Activated CD4-positive, alpha-beta T cell treated with anti-CD3 and anti-CD28 coated beads, Interleukin-2, amount 10 ng/mL, durations not matched to agents 7 days and 5 days (primary cell): ENCODE results near the gene THBD. TPM values are rescaled to one million over a fixed set of nuclear protein-coding genes. Genes with fewer than 3 reads are reported as not detected.
A peak's percentile ranks its signal among the peaks of the same experiment; 100 is the strongest.

Experiments
- CTCF ChIA-PET: fragments of 350-600 bp; sonication (Branson Sonifier 250); formaldehyde crosslinking; loops from one replicate; lab custom pipeline; 2021; ENCODE audit warnings: antibody characterized with exemption; lab: Charles Lee
- POLR2A ChIA-PET: fragments of 350-600 bp; sonication (Branson Sonifier 250); formaldehyde crosslinking; loops from one replicate; lab custom pipeline; 2021; ENCODE audit warnings: antibody characterized with exemption; lab: Charles Lee
- DNase-seq: peaks from one replicate; pipeline ENCODE4 v3.0.0-alpha.2; 2020
- H3K27ac Mint-ChIP-seq: one replicate; pipeline ENCODE4 v1.8.0; 2021; ENCODE audit warnings: mild to moderate bottlenecking, moderate library complexity, mixed read lengths
- H3K27me3 Mint-ChIP-seq: one replicate; pipeline ENCODE4 v1.8.0; 2021; ENCODE audit warnings: mixed read lengths
- H3K36me3 Mint-ChIP-seq: one replicate; pipeline ENCODE4 v1.8.0; 2021; ENCODE audit warnings: low read depth, mixed read lengths
- H3K4me1 Mint-ChIP-seq: one replicate; pipeline ENCODE4 v1.8.0; 2021; ENCODE audit warnings: mixed read lengths
- H3K4me3 Mint-ChIP-seq: one replicate; pipeline ENCODE4 v1.8.0; 2021; ENCODE audit warnings: mild to moderate bottlenecking, moderate library complexity, mixed read lengths
- H3K9me3 Mint-ChIP-seq: one replicate; pipeline ENCODE4 v1.8.0; 2021; ENCODE audit warnings: mixed read lengths
- total RNA-seq, 2 experiments: library from RNA; stranded (reverse); gene quantifications; one replicate each; pipeline ENCODE4 v1.2.3, GENCODE V29; 2021

The THBD gene
- total RNA-seq, 2 experiments from 2014 or later = not detected

DNA sequence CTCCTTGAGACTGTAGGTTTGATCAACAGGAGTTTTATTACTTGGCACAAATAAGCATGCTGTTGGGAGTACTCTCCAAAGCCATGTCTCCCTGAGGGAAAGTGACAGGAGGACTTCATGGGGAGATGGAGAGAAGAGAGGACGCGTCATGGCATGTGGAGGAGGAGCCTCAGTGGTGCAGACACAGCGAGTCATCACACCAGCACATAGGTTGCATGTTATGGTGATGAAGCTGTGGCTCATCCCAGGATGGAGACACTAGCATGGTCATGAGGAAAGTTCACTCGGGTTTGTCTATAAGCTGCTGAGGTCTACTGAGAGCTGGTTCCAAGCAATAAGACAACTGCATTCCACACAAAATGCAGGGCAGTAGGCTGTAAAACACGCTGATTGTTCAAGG, 27.5 kb downstream of the THBD start:
- Mint-ChIP-seq H3K4me1 (no peaks in the 10 kb centered on the region), H3K27me3 (no peaks in the 10 kb centered on the region), H3K9me3 (no peaks in the 10 kb centered on the region), H3K4me3 (no peak overlapping the region), H3K36me3 (no peaks in the 10 kb centered on the region), H3K27ac (no peak overlapping the region)
- no peak for DNase-seq
- ChIA-PET CTCF (no interaction called here), POLR2A (no interaction called here)

GRCh38 chr20:23021541-23021940, 27.9 kb downstream of the THBD start:
- ChIA-PET POLR2A (no interaction called here), CTCF (no interaction called here)
- Mint-ChIP-seq H3K27ac (no peak overlapping the region), H3K27me3 (no peaks in the 10 kb centered on the region), H3K36me3 (no peaks in the 10 kb centered on the region), H3K9me3 (no peaks in the 10 kb centered on the region), H3K4me1 (no peaks in the 10 kb centered on the region), H3K4me3 (no peak overlapping the region)
- DNase-seq = no peak

DNA sequence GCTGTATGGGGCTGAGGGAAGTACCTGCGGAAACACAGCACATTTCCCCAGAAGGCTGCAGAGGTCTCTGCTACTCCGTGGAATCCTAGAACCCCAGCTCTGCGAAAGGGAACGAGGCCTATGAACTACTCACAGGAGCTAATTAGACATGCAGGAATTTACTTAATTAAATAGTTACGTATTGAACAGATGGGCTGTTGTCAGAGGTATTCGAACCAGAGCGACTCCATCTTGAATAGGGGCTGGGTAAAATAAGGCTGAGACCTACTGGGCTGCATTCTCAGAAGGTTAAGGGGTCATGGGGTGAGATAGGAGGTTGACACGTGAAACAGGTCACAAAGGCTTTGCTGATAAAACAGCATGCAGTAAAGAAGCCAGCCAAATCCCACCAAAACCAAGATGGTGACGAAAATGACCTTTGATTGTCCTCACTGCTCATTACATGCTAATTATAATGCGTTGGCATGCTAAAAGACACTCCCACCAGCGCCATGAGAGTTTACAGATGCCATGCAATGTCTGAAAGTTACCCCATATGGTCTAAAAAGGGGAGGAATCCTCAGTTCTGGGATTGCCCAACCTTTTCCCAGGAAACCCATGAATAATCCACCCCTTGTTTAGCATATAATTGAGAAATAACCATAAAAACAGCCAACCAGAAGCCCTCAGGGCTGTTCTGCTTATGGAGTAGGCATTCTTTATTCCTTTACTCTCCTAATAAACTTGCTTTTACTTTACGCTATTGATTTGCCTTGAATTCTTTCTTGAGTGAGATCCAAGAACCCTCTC, 29.0 kb downstream of the THBD start:
- H3K4me1 Mint-ChIP-seq = no peaks in the 10 kb centered on the region
- no peaks in the 10 kb centered on the region for H3K27me3 Mint-ChIP-seq
- no peak overlapping the region for H3K27ac Mint-ChIP-seq
- no peaks in the 10 kb centered on the region for H3K9me3 Mint-ChIP-seq
- no peak for DNase-seq
- no peaks in the 10 kb centered on the region for H3K36me3 Mint-ChIP-seq
- ChIA-PET CTCF (no interaction called here), POLR2A (no interaction called here)
- H3K4me3 Mint-ChIP-seq = no peak overlapping the region

GRCh38 chr20:23019403-23019802, 30.1 kb downstream of the THBD start:
- no peaks in the 10 kb centered on the region for H3K4me1 Mint-ChIP-seq
- no peak overlapping the region for H3K27ac Mint-ChIP-seq
- no peaks in the 10 kb centered on the region for H3K9me3 Mint-ChIP-seq
- CTCF ChIA-PET = no interaction called here
- POLR2A ChIA-PET = no interaction called here
- no peak for DNase-seq
- H3K27me3 Mint-ChIP-seq = no peaks in the 10 kb centered on the region
- no peak overlapping the region for H3K4me3 Mint-ChIP-seq
- no peaks in the 10 kb centered on the region for H3K36me3 Mint-ChIP-seq

DNA sequence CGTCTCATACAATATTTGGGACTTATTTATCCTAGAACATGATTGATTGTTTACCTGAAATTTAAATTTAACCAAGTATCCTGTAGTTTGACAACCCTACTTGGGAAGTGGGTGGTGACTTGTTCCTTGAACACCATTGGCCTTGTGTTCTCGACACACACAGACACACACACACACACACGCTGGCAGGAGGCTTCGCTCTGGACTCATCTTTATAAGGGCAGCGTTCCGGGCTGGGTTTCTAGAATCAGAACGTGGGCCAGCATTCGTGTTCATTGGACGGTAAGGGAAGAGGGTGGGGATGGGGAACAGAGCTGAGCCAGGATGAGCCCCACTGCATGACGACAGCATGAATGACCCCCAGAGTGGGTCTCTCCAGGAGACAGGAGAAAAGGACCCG, 30.5 kb downstream of the THBD start:
- Mint-ChIP-seq H3K27me3 (no peaks in the 10 kb centered on the region), H3K4me3 (no peak overlapping the region), H3K4me1 (no peaks in the 10 kb centered on the region), H3K27ac (no peak overlapping the region), H3K36me3 (no peaks in the 10 kb centered on the region), H3K9me3 (no peaks in the 10 kb centered on the region)
- ChIA-PET POLR2A (no interaction called here), CTCF (no interaction called here)
- no peak for DNase-seq

GRCh38 chr20:23018432-23018831, 31.0 kb downstream of the THBD start:
- H3K9me3 Mint-ChIP-seq = no peaks in the 10 kb centered on the region
- no peaks in the 10 kb centered on the region for H3K4me1 Mint-ChIP-seq
- no peaks in the 10 kb centered on the region for H3K36me3 Mint-ChIP-seq
- CTCF ChIA-PET = no interaction called here
- H3K4me3 Mint-ChIP-seq = no peak overlapping the region
- no peak for DNase-seq
- no peak overlapping the region for H3K27ac Mint-ChIP-seq
- POLR2A ChIA-PET = no interaction called here
- H3K27me3 Mint-ChIP-seq = no peaks in the 10 kb centered on the region

- ChIA-PET POLR2A (interaction anchor here (0.6 kb wide), 1 partner anchor 826 kb away, joined by 3 read pairs; no protein-coding TSS in a partner anchor), CTCF (no interaction called here)
- Mint-ChIP-seq H3K9me3 (no peaks in the 10 kb centered on the region), H3K27me3 (no peaks in the 10 kb centered on the region), H3K4me3 (no peak overlapping the region), H3K27ac (no peak overlapping the region), H3K36me3 (no peaks in the 10 kb centered on the region), H3K4me1 (no peaks in the 10 kb centered on the region)
- DNase-seq = no peak
Observed at GRCh38 chr20:23017516-23017915, 32.0 kb downstream of the THBD start.

DNA sequence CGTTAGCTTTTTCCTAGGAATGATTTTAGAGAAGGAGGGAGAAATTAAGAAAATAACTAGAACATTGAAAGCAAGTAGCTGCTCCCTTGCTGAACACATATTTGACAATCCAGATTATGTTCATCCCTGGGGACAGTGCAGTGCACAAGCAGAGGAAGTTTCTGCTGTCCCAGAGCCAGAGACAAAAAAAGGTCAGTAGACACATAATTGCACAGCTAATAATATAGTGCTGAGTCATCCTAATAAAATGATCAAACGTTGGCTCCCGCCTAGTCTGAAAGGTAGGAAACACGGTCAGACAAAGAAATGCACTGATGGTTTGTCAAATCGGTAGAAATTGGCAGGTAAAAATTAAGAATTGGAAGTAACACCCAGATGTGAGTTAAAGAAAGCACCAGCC, 36.0 kb downstream of the THBD start:
- H3K9me3 Mint-ChIP-seq = no peaks in the 10 kb centered on the region
- no peaks in the 10 kb centered on the region for H3K36me3 Mint-ChIP-seq
- H3K4me3 Mint-ChIP-seq = no peak overlapping the region
- no peak for DNase-seq
- H3K27ac Mint-ChIP-seq = no peak overlapping the region
- H3K27me3 Mint-ChIP-seq = no peaks in the 10 kb centered on the region
- ChIA-PET CTCF (no interaction called here), POLR2A (no interaction called here)
- H3K4me1 Mint-ChIP-seq = no peaks in the 10 kb centered on the region

DNA sequence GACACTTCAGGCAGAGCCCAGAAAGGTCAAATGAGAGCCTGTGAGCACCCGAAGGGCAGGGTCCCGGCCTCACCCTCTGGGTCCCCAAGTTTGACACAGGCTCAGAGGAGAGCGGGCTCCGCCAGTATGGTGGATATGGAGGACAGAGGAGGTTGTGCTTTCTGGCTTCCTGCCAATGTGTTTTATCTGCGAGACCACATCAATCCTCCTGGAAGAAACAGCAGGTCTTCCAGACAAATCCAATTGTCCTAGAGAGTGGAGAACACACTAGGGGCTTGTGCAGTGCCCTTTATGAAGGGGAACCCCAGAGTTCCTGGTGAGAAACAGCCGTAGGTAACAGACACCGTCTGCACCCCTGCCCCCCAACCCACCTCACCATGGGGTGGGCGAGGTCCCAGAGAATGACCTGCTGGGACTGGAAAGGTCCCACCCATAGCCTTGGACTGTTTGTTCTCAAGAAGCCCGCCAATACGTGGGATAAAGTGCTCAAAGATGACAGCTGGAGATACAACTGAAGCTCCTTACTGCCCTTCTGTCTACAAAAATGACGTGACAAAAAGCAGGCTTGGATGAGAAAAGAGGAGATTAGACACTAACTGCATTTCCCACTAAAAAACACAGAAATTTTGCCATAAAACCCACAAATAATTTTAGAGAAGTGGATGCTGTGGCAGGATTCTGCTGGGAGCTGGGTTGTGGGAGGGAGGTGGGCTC, 38.3 kb downstream of the THBD start:
- POLR2A ChIA-PET = interaction anchor here (0.6 kb wide), 1 partner anchor 36 kb away, joined by 4 read pairs; no protein-coding TSS in a partner anchor
- H3K9me3 Mint-ChIP-seq = no peaks in the 10 kb centered on the region
- no peaks in the 10 kb centered on the region for H3K4me1 Mint-ChIP-seq
- H3K4me3 Mint-ChIP-seq = no peak overlapping the region
- DNase-seq = no peak
- CTCF ChIA-PET = no interaction called here
- H3K27me3 Mint-ChIP-seq = no peaks in the 10 kb centered on the region
- H3K27ac Mint-ChIP-seq = no peak overlapping the region
- H3K36me3 Mint-ChIP-seq = no peaks in the 10 kb centered on the region

DNA sequence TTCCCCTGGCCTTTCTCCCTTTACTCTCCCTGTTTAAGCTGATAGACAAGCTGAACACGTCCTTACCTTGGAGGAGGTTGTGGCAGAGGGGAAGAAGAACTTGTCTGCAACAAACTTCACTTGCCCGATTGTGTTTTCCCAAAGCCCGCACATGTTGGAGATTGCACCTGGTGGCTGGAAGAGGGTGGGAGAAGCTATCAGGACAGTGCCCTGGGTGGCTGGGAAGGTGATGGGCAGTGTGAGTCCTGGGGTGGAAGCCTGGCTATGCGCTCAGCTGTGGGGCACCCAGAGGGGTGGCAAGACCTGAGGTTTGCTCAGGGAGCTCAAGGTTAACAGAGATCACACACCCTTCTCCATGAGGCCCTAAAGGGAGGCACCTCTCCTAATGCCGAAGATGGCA, 39.4 kb downstream of the THBD start:
- ChIA-PET POLR2A (no interaction called here), CTCF (no interaction called here)
- H3K9me3 Mint-ChIP-seq = no peaks in the 10 kb centered on the region
- H3K4me3 Mint-ChIP-seq = no peak overlapping the region
- H3K4me1 Mint-ChIP-seq = no peaks in the 10 kb centered on the region
- no peak for DNase-seq
- H3K27me3 Mint-ChIP-seq = no peaks in the 10 kb centered on the region
- no peaks in the 10 kb centered on the region for H3K36me3 Mint-ChIP-seq
- H3K27ac Mint-ChIP-seq = no peak overlapping the region

DNA sequence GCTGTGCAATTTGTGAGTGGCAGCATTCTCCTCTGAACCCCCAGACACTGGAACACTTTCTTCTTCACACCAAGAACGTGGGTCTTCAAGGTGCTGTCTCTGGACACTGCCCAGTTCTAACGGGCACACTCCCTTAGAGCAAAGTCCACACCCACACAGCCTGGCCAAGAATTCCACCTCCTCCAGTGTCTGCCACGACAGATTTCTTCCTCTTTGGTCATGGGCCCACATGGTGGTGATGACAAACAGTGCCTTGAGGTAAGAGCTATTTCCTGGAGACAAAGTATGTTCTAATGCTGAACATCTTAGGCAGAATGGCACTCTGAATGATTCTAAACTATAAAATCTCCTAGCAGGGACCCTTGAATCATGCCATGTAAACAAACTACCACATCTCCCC, 39.8 kb downstream of the THBD start:
- ChIA-PET POLR2A (no interaction called here), CTCF (interaction anchor here (0.6 kb wide), 1 partner anchor 583 kb away, joined by 4 read pairs; no protein-coding TSS in a partner anchor)
- no peaks in the 10 kb centered on the region for H3K36me3 Mint-ChIP-seq
- no peak for DNase-seq
- H3K4me3 Mint-ChIP-seq = no peak overlapping the region
- H3K27ac Mint-ChIP-seq = no peak overlapping the region
- H3K4me1 Mint-ChIP-seq = no peaks in the 10 kb centered on the region
- no peaks in the 10 kb centered on the region for H3K9me3 Mint-ChIP-seq
- no peaks in the 10 kb centered on the region for H3K27me3 Mint-ChIP-seq

GRCh38 chr20:23008667-23009066, 40.8 kb downstream of the THBD start:
- DNase-seq = no peak
- no peak overlapping the region for H3K27ac Mint-ChIP-seq
- no peaks in the 10 kb centered on the region for H3K4me1 Mint-ChIP-seq
- H3K27me3 Mint-ChIP-seq = no peaks in the 10 kb centered on the region
- no peaks in the 10 kb centered on the region for H3K9me3 Mint-ChIP-seq
- H3K4me3 Mint-ChIP-seq = no peak overlapping the region
- ChIA-PET CTCF (no interaction called here), POLR2A (no interaction called here)
- H3K36me3 Mint-ChIP-seq = no peaks in the 10 kb centered on the region

GRCh38 chr20:23007886-23008655, 41.4 kb downstream of the THBD start:
- H3K27ac Mint-ChIP-seq = peak overlapping the region; percentile 54
- no peaks in the 10 kb centered on the region for H3K27me3 Mint-ChIP-seq
- H3K4me3 Mint-ChIP-seq = no peak overlapping the region
- no peaks in the 10 kb centered on the region for H3K9me3 Mint-ChIP-seq
- H3K36me3 Mint-ChIP-seq = no peaks in the 10 kb centered on the region
- H3K4me1 Mint-ChIP-seq = no peaks in the 10 kb centered on the region
- ChIA-PET POLR2A (no interaction called here), CTCF (no interaction called here)
- no peak for DNase-seq
